ENCODE measurements around the gene NETO2.
"Not testable (repeated sequence)": the region's sequence is repeated elsewhere in the genome, so short reads cannot be mapped to it uniquely, and the experiment has no call there.

GRCh38 chr16:47137925-47138324 is 5.8 kb downstream of the NETO2 start:
- TF ChIP-seq ZNF175 (tag by site-specific recombination; IDR thresholded peaks at IDR 0.05); CTCF (tag by site-specific recombination; IDR thresholded peaks at IDR 0.05); PRDM4 (tag by site-specific recombination; IDR thresholded peaks at IDR 0.05); ZNF561 (tag by site-specific recombination; IDR thresholded peaks at IDR 0.05; ENCODE audit: borderline replicate concordance); ZNF624 (tag by site-specific recombination; IDR thresholded peaks at IDR 0.05); ZNF530 (tag by site-specific recombination; IDR thresholded peaks at IDR 0.05; ENCODE audit: low read depth); ZNF221 (tag by site-specific recombination; IDR thresholded peaks at IDR 0.05; ENCODE audit: borderline replicate concordance): not testable (repeated sequence)
